HepG2 (cell line): Measurements from ENCODE around the gene KANSL1. TPM values are rescaled to one million over a fixed set of nuclear protein-coding genes. Genes with fewer than 3 reads are reported as not detected.
A peak's percentile ranks its signal among the peaks of the same experiment; 100 is the strongest.

Experiments
- ATAC-seq: fragments of 200-7000 bp; cut with Tn5 transposase; 3 replicates; pipeline ENCODE4 v1.9.1; 2020; ENCODE audit warnings: mild to moderate bottlenecking, moderate library complexity
- BruUV-seq: library from RNA; stranded (reverse); fragments of 400-500 nt; replicated peaks from 2 replicates; lab custom pipeline; 2021; lab: Mats Ljungman, UMichigan
- CTCF ChIA-PET: fragments of 300-600 bp; formaldehyde crosslinking; extraction: SDS; loops from one replicate; lab custom pipeline; 2021; ENCODE audit warnings: low total read pairs, inconsistent platforms, low intra/inter-chr PET ratio; lab: Yijun Ruan, JAX
- POLR2A ChIA-PET: fragments of 350-600 bp; sonication (Branson Sonifier 250); formaldehyde crosslinking; loops from one replicate; lab custom pipeline; 2020; ENCODE audit warnings: antibody characterized with exemption, inconsistent platforms; lab: Yijun Ruan, JAX
- DNase-seq: peaks from one replicate; pipeline ENCODE4 v3.0.0-alpha.2; 2015; ENCODE audit warnings: low spot score
- FAIRE-seq: peaks from 3 replicates; lab custom pipeline; 2011; peaks lifted over from hg19 to GRCh38; lab: Jason Lieb, UNC
- H2AFZ ChIP-seq: one replicate; pipeline ENCODE4 v1.6.1; 2011; ENCODE audit warnings: low read length, inconsistent platforms
- H3K27ac ChIP-seq: fragments of 300-600 bp; 3 replicates; pipeline ENCODE4 v1.8.0; 2011; ENCODE audit warnings: mixed run types, mild to moderate bottlenecking, mixed read lengths, low read length, inconsistent platforms; ENCODE audit not compliant: insufficient read depth; ENCODE audit errors: extremely low read length
- H3K27me3 ChIP-seq, 2 experiments: fragments of 200-600 bp in 1 of 2; 2 replicates in 1 of 2; 3 replicates in 1 of 2; pipeline versions ENCODE4 v1.6.0 to v1.8.0; 2011; ENCODE audit warnings: low read length in 2 of 2, mild to moderate bottlenecking in 2 of 2, moderate library complexity in 2 of 2, inconsistent platforms in 1 of 2; ENCODE audit not compliant: insufficient read depth in 2 of 2, control insufficient read depth in 1 of 2
- H3K36me3 ChIP-seq, 2 experiments: fragments of 200-600 bp in 1 of 2; replicated peaks in 1 of 2; 2 replicates in 1 of 2; 3 replicates in 1 of 2; pipeline versions ENCODE4 v1.5.1 to v1.8.0; 2011; ENCODE audit warnings: low read length in 2 of 2, inconsistent platforms in 1 of 2; ENCODE audit not compliant: insufficient read depth in 2 of 2, control insufficient read depth in 1 of 2
- H3K4me1 ChIP-seq: 2 replicates; pipeline ENCODE4 v1.5.1; 2012; ENCODE audit warnings: low read length, inconsistent platforms; ENCODE audit not compliant: insufficient read depth
- H3K4me2 ChIP-seq: 2 replicates; pipeline ENCODE4 v1.6.0; 2011; ENCODE audit warnings: low read depth, low read length, inconsistent platforms
- H3K4me3 ChIP-seq, 3 experiments: fragments of 200-600 bp in 1 of 3; sonication (generic), shearing (Covaris generic) in 1 of 3; replicated peaks in 1 of 3; 2 replicates each; pipeline ENCODE4 v1.5.1; 2011 to 2016; ENCODE audit warnings: low read length in 3 of 3, inconsistent platforms in 2 of 3, low read depth in 2 of 3, mild to moderate bottlenecking in 2 of 3, control low read depth in 1 of 3, mixed read lengths in 1 of 3; ENCODE audit not compliant: insufficient read depth in 1 of 3
- H3K79me2 ChIP-seq: one replicate; pipeline ENCODE4 v1.6.1; 2011; ENCODE audit warnings: low read length, inconsistent platforms; ENCODE audit not compliant: insufficient read depth
- H3K9ac ChIP-seq: 2 replicates; pipeline ENCODE4 v1.6.0; 2011; ENCODE audit warnings: mild to moderate bottlenecking, low read depth, low read length, inconsistent platforms; ENCODE audit not compliant: insufficient read depth
- H3K9me3 ChIP-seq: 2 replicates; pipeline ENCODE4 v1.5.1; 2012; ENCODE audit warnings: mild to moderate bottlenecking, low read length
- H4K20me1 ChIP-seq: 2 replicates; pipeline ENCODE4 v1.6.0; 2011; ENCODE audit warnings: inconsistent platforms, mild to moderate bottlenecking, low read length, moderate library complexity; ENCODE audit not compliant: insufficient read depth
- CBX5 ChIP-seq: sonication (generic); formaldehyde crosslinking; IDR thresholded peaks from 2 replicates; pipeline ENCODE4 v1.4.0; 2020; ENCODE audit warnings: missing genetic modification reagents, borderline replicate concordance
- CHD2 ChIP-seq: IDR thresholded peaks from 2 replicates; pipeline ENCODE4 v1.6.1; 2011; ENCODE audit warnings: low read depth, low read length, improper control_type of control experiment
- ISL2 ChIP-seq: sonication (generic); formaldehyde crosslinking; IDR thresholded peaks from 2 replicates; pipeline ENCODE4 v1.5.0; 2020; ENCODE audit warnings: missing genetic modification reagents
- KDM5A ChIP-seq: fragments of 200-600 bp; sonication (generic); IDR thresholded peaks from 2 replicates; pipeline ENCODE4 v1.7.0; 2018; ENCODE audit warnings: antibody characterized with exemption, mild to moderate bottlenecking, low read length, borderline replicate concordance
- NR2F1 ChIP-seq, 2 experiments: fragments of 450-650 bp in 1 of 2; formaldehyde crosslinking in 1 of 2; IDR thresholded peaks; 2 replicates each; pipeline versions ENCODE4 v1.5.0 to v1.6.1; 2016 to 2020; ENCODE audit warnings: mild to moderate bottlenecking in 1 of 2, missing compliant biosample characterization in 1 of 2, missing genetic modification reagents in 1 of 2, moderate library complexity in 1 of 2
- RBM22 ChIP-seq: fragments of 200-400 bp; formaldehyde crosslinking; optimal IDR thresholded peaks from 2 replicates; pipeline ENCODE3; 2017; ENCODE audit warnings: mild to moderate bottlenecking, low read length, moderate library complexity
- RFX3 ChIP-seq: IDR thresholded peaks from 2 replicates; pipeline ENCODE4 v1.6.1; 2016; ENCODE audit warnings: missing biosample characterization, missing genetic modification reagents
- SMAD1 ChIP-seq: sonication (generic); formaldehyde crosslinking; IDR thresholded peaks from 2 replicates; pipeline ENCODE4 v1.4.0; 2020; ENCODE audit warnings: missing genetic modification reagents, low read depth, mild to moderate bottlenecking, borderline replicate concordance
- ZBTB7B ChIP-seq: sonication (generic); formaldehyde crosslinking; IDR thresholded peaks from 2 replicates; pipeline ENCODE4 v1.4.0; 2020; ENCODE audit warnings: missing genetic modification reagents
- ZNF12 ChIP-seq: sonication (generic); formaldehyde crosslinking; IDR thresholded peaks from 2 replicates; pipeline ENCODE4 v1.5.0; 2020; ENCODE audit warnings: missing genetic modification reagents
- ZNF564 ChIP-seq: sonication (generic); formaldehyde crosslinking; IDR thresholded peaks from 2 replicates; pipeline ENCODE4 v1.8.1; 2023; ENCODE audit warnings: mild to moderate bottlenecking, missing genetic modification reagents
- WGBS: methylation state at CpG from one replicate; pipeline ENCODE4 v1.1.6; 2017; ENCODE audit warnings: low lambda C conversion rate; 5-methylcytosine and 5-hydroxymethylcytosine counted together
- in situ Hi-C: cut with HindIII; loops from 2 replicates; pipeline ENCODE4 v1.10.0; 2017; ENCODE audit warnings: low pct_unique_long_range_greater_than_20kb; ENCODE audit not compliant: extremely low pct_ligation_motif_present
- intact Hi-C: fragments of 100-400 bp; cut with micrococcal nuclease; formaldehyde crosslinking; loops from one replicate; pipeline ENCODE4 v1.10.0; 2022; ENCODE audit not compliant: unreplicated experiment
- polyA plus RNA-seq, 8 experiments: library from polyadenylated mRNA; depleted of rRNA in 3 of 8; stranded (reverse) in 7 of 8; unstranded in 1 of 8; fragments of >200 nt; fragmentation: Illumina TruSeq in 4 of 8; extraction: Trizol in 4 of 8; gene quantifications; 2 replicates each; pipeline versions ENCODE4 v1.2.1 to v1.2.3, GENCODE V29; 2011 to 2016; ENCODE audit warnings: low read depth in 4 of 8, missing spikeins in 1 of 8, mixed read lengths in 1 of 8; ENCODE audit not compliant: insufficient read depth in 1 of 8
- total RNA-seq, 5 experiments: library from RNA; depleted of rRNA; stranded (reverse); fragments of >200 nt; fragmentation: Illumina TruSeq; extraction: Trizol; gene quantifications; 2 replicates each; pipeline ENCODE4 v1.2.3, GENCODE V29; 2016; ENCODE audit warnings: low read depth in 1 of 5
- TF ChIP-seq, protein P1 (sequence below): sonication (generic); formaldehyde crosslinking; IDR thresholded peaks from 2 replicates; pipeline ENCODE4 v1.4.0; 2020; ENCODE audit warnings: missing genetic modification reagents
- TF ChIP-seq, protein P2 (sequence below): sonication (generic); formaldehyde crosslinking; IDR thresholded peaks from 2 replicates; pipeline ENCODE4 v1.4.0; 2020; ENCODE audit warnings: missing genetic modification reagents

KANSL1 gene
- total and polyA plus RNA-seq, 2 of the 13 experiments (the other 11 are each of a cell fraction or from before 2014, with no cell fraction given): 24.0 to 59.6 TPM

GRCh38 chr17:46117117-46117516, 76.1 kb downstream of the KANSL1 start:
- no peak for FAIRE-seq
- H2AFZ ChIP-seq: no peak overlapping the region
- H4K20me1 ChIP-seq: peaks cover 68% of the 10 kb centered on the region
- ChIA-PET POLR2A (no interaction called here), CTCF (no interaction called here)
- no peak overlapping the region for H3K27ac ChIP-seq
- H3K4me1 ChIP-seq: peaks cover 39% of the 10 kb centered on the region
- H3K4me3 ChIP-seq: no peak overlapping the region
- no peak for DNase-seq
- no TSS peak for BruUV-seq
- in situ Hi-C loops (no loop called here), intact Hi-C loops (no loop called here)
- TF ChIP-seq SMAD1: no peak
- TF ChIP-seq RBM22: peak; percentile 76
- TF ChIP-seq, protein P1, sequence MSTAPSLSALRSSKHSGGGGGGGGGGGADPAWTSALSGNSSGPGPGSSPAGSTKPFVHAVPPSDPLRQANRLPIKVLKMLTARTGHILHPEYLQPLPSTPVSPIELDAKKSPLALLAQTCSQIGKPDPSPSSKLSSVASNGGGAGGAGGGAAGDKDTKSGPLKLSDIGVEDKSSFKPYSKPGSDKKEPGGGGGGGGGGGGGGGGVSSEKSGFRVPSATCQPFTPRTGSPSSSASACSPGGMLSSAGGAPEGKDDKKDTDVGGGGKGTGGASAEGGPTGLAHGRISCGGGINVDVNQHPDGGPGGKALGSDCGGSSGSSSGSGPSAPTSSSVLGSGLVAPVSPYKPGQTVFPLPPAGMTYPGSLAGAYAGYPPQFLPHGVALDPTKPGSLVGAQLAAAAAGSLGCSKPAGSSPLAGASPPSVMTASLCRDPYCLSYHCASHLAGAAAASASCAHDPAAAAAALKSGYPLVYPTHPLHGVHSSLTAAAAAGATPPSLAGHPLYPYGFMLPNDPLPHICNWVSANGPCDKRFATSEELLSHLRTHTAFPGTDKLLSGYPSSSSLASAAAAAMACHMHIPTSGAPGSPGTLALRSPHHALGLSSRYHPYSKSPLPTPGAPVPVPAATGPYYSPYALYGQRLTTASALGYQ (CRISPR knock-in tag): no peak
- H3K36me3 ChIP-seq: peaks cover 0 to 1% of the 10 kb centered on the region in 2 experiments; a peak in 1 of 5 replicates
- peaks cover 97% of the 10 kb centered on the region for H3K79me2 ChIP-seq
- H3K9ac ChIP-seq: no peak overlapping the region
- no peak for ATAC-seq
- WGBS: 97% methylated on average over 3 of the region's 3 CpGs
- no peak overlapping the region for H3K4me2 ChIP-seq
- H3K9me3 ChIP-seq: no peaks in the 10 kb centered on the region
- no peaks in the 10 kb centered on the region for H3K27me3 ChIP-seq

DNA sequence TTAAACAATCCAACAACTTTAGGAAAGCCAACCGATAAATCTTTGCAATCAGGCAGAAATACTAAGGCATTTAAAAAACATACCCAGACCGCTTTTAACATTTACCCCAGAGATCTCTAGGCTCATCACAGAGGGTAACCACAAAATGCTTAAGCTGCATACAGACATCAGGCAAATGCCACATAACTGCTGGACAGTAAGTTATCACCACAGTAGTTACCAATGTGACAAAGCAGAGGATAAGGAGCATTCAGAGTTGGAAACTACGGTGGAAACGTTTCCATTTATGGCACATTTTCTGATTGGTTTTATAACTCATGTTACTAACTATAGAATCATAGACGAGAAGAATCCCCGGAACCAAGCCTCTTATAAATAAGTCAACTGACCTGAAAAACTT, 77.5 kb downstream of the KANSL1 start:
- Histone ChIP-seq H3K4me3 (no peak overlapping the region), H3K79me2 (peaks cover 97% of the 10 kb centered on the region)
- intact Hi-C loops: no loop called here
- TF ChIP-seq KDM5A (no peak), ZBTB7B (CRISPR knock-in tag) (no peak), RFX3 (no peak), NR2F1 (CRISPR knock-in tag; IDR thresholded peaks at IDR 0.05) (no peak), ZNF12 (CRISPR knock-in tag) (no peak), ISL2 (CRISPR knock-in tag) (no peak), CBX5 (CRISPR knock-in tag) (no peak), ZNF564 (no peak), CHD2 (no peak)
- TF ChIP-seq, protein P2, sequence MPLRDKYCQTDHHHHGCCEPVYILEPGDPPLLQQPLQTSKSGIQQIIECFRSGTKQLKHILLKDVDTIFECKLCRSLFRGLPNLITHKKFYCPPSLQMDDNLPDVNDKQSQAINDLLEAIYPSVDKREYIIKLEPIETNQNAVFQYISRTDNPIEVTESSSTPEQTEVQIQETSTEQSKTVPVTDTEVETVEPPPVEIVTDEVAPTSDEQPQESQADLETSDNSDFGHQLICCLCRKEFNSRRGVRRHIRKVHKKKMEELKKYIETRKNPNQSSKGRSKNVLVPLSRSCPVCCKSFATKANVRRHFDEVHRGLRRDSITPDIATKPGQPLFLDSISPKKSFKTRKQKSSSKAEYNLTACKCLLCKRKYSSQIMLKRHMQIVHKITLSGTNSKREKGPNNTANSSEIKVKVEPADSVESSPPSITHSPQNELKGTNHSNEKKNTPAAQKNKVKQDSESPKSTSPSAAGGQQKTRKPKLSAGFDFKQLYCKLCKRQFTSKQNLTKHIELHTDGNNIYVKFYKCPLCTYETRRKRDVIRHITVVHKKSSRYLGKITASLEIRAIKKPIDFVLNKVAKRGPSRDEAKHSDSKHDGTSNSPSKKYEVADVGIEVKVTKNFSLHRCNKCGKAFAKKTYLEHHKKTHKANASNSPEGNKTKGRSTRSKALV (CRISPR knock-in tag): no peak
- TF ChIP-seq, all 625 proteins: peak for 0
- Histone ChIP-seq H3K4me2 (no peak overlapping the region), H4K20me1 (peaks cover 68% of the 10 kb centered on the region), H3K4me1 (peaks cover 37% of the 10 kb centered on the region), H3K27me3 (no peaks in the 10 kb centered on the region), H3K9ac (no peak overlapping the region), H3K9me3 (no peaks in the 10 kb centered on the region), H2AFZ (no peak overlapping the region), H3K27ac (no peak overlapping the region), H3K36me3 (peaks cover 0 to 1% of the 10 kb centered on the region in 2 experiments; a peak in 1 of 5 replicates)
- DNase-seq (no peak), FAIRE-seq (no peak), ATAC-seq (no peak)
- BruUV-seq: no TSS peak
- ChIA-PET POLR2A (no interaction called here), CTCF (no interaction called here)
- 97% methylated on average over 6 of the region's 6 CpGs for WGBS
- in situ Hi-C loops: no loop called here
